ENCODE data around the gene TRIM3. TPM values are rescaled to one million over a fixed set of nuclear protein-coding genes. Genes with fewer than 3 reads are reported as not detected.
A peak's percentile ranks its signal among the peaks of the same experiment; 100 is the strongest.
"Not testable (repeated sequence)": the region's sequence is repeated elsewhere in the genome, so short reads cannot be mapped to it uniquely, and the experiment has no call there.

Gene TRIM3
- 1 to 10 TPM; 3.8 to 4.2 TPM for total RNA-seq

GRCh38 chr11:6473451-6474412, at the start of gene TRIM3:
Gene TRIM3 (minus strand): TSS chr11:6473941. CDS start chr11:6465695, 8,246 bp downstream.
- ChIA-PET POLR2A (no interaction called here), CTCF (interaction anchor here (1.3 to 3.9 kb wide), 3 partner anchors 13 to 109 kb away, joined by 3 to 27 read pairs (median 8); no protein-coding TSS in a partner anchor)
- Mint-ChIP-seq H3K27ac (peak within 1 kb of the TSS; percentile 66), H3K36me3 (ENCODE audit: low read depth) (no peaks in the 10 kb centered on the region), H3K4me3 (peak within 1 kb of the TSS; percentile 75), H3K9me3 (ENCODE audit: low read depth) (no peaks in the 10 kb centered on the region), H3K27me3 (peaks cover 3% of the 10 kb centered on the region), H3K4me1 (peaks cover 12% of the 10 kb centered on the region)
- peak; percentile 74 for DNase-seq
- intact Hi-C loops (cut with DNase I, micrococcal nuclease) = loop anchor here in 1 of 2 experiments (1.0 to 2.0 kb wide), 2 partner anchors 54 to 83 kb away; partner anchors contain the start of genes APBB1 and SMPD1
- peak; percentile 59 for ATAC-seq

DNA sequence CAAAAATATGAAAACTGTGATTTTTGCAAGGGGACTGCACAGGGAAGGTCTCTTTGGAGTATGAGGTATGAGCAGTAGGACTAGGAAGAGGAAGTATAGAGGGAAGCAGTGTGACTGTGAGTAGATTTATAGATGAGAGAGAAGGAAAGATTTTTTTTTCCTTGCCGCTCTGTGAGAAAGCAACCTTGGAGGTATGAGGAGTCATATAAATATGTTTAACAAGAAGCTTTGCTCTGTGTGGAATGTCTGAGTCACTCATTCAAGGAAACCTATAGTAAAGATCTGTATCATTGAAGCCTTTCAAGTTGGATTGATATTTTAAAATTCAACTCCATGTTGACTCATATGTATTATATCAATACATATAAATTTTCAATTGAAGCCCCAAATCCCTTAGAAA, 49.5 kb upstream of the TRIM3 start:
- peaks cover 41% of the 10 kb centered on the region for H3K4me1 Mint-ChIP-seq
- intact Hi-C loops (cut with DNase I, micrococcal nuclease) = loop anchor here in 1 of 2 experiments (10.0 kb wide), 1 partner anchor 332 kb away; no protein-coding TSS in a partner anchor
- no peaks in the 10 kb centered on the region for H3K27me3 Mint-ChIP-seq
- CTCF ChIA-PET = interaction anchor here (1.0 to 2.9 kb wide), 5 partner anchors 12 to 989 kb away, joined by 3 to 11 read pairs (median 3); no protein-coding TSS in a partner anchor
- H3K36me3 Mint-ChIP-seq (ENCODE audit: low read depth) = peaks cover 53% of the 10 kb centered on the region
- H3K9me3 Mint-ChIP-seq (ENCODE audit: low read depth) = no peaks in the 10 kb centered on the region
- POLR2A ChIA-PET = interaction anchor here (0.6 kb wide), 1 partner anchor 180 kb away, joined by 3 read pairs; no protein-coding TSS in a partner anchor
- H3K27ac Mint-ChIP-seq = no peak overlapping the region
- H3K4me3 Mint-ChIP-seq = no peak overlapping the region
- DNase-seq (no peak), ATAC-seq (peak; percentile 86)

GRCh38 chr11:6521946-6522345, 48.2 kb upstream of the TRIM3 start:
- H3K27ac Mint-ChIP-seq; H3K4me3 Mint-ChIP-seq; H3K27me3 Mint-ChIP-seq; ATAC-seq; DNase-seq; POLR2A ChIA-PET; H3K9me3 Mint-ChIP-seq (ENCODE audit: low read depth): not testable (repeated sequence)
- Mint-ChIP-seq H3K4me1 (peaks cover 37% of the 10 kb centered on the region), H3K36me3 (ENCODE audit: low read depth) (peaks cover 44% of the 10 kb centered on the region)
- intact Hi-C loops (cut with DNase I, micrococcal nuclease) = loop anchor here in 1 of 2 experiments (10.0 kb wide), 1 partner anchor 333 kb away; no protein-coding TSS in a partner anchor
- CTCF ChIA-PET = interaction anchor here (0.9 to 2.9 kb wide), 2 partner anchors 10 to 143 kb away, joined by 4 to 11 read pairs; no protein-coding TSS in a partner anchor

DNA sequence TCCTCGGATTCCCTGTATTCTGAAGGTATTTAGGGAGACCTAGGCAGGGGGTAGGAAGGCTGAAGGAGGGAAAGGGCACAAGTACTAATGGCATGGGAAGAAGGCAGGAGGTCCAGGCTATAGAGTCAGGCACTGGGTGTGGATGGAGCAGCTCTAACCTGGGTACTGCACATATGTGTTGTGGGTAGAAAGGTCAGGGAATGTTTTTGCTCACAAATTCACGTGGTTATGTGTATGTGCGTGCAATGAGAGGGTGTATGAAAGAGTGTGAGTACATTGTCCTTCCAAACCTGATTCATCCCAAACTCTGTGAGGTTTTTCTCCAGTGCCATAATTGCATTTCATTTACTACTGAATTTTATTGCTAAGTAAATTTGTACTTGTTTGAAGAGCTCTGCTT, 46.5 kb upstream of the TRIM3 start:
- Mint-ChIP-seq H3K4me1 (peaks cover 24% of the 10 kb centered on the region), H3K36me3 (ENCODE audit: low read depth) (peaks cover 45% of the 10 kb centered on the region), H3K4me3 (no peak overlapping the region), H3K27ac (no peak overlapping the region), H3K27me3 (no peaks in the 10 kb centered on the region), H3K9me3 (ENCODE audit: low read depth) (no peaks in the 10 kb centered on the region)
- intact Hi-C loops (cut with DNase I, micrococcal nuclease) = loop anchor here in 1 of 2 experiments (10.0 kb wide), 1 partner anchor 335 kb away; no protein-coding TSS in a partner anchor
- ChIA-PET POLR2A (no interaction called here), CTCF (interaction anchor here (1.0 kb wide), 2 partner anchors 26 to 167 kb away, joined by 3 to 4 read pairs; no protein-coding TSS in a partner anchor)
- no peak for DNase-seq
- ATAC-seq = no peak

DNA sequence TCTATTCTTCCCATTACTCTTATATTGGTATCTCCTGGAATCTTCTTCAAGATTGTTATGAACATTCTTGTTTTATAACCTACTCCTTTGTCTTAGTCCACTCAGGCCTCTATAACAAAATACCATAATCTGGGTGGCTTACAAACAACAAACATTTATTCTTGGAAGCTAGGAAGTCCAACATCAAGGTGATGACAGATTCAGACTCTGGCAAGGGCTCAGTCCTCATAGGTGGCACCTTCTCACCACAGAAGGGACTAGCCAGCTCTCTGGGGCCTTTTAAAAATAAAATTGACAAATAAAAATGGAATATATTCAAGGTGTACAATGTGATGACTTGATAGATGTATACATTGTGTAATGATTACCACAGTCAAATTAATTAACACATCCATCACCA, 43.1 kb upstream of the TRIM3 start:
- Mint-ChIP-seq H3K4me1 (no peaks in the 10 kb centered on the region), H3K27me3 (no peaks in the 10 kb centered on the region), H3K27ac (no peak overlapping the region), H3K36me3 (ENCODE audit: low read depth) (peaks cover 54% of the 10 kb centered on the region), H3K4me3 (no peak overlapping the region), H3K9me3 (ENCODE audit: low read depth) (no peaks in the 10 kb centered on the region)
- ChIA-PET POLR2A (no interaction called here), CTCF (no interaction called here)
- DNase-seq (no peak), ATAC-seq (no peak)
- intact Hi-C loops (cut with DNase I, micrococcal nuclease) = no loop called here

- DNase-seq = no peak
These were observed 32.0 kb upstream of the TRIM3 start for GRCh38 chr11:6505577-6506240.

GRCh38 chr11:6504166-6504565, 30.4 kb upstream of the TRIM3 start:
- intact Hi-C loops (cut with DNase I, micrococcal nuclease) = no loop called here
- POLR2A ChIA-PET = no interaction called here
- ATAC-seq = no peak
- Mint-ChIP-seq H3K27ac (no peak overlapping the region), H3K9me3 (ENCODE audit: low read depth) (no peaks in the 10 kb centered on the region), H3K4me3 (no peak overlapping the region), H3K36me3 (ENCODE audit: low read depth) (peaks cover 17% of the 10 kb centered on the region), H3K27me3 (no peaks in the 10 kb centered on the region), H3K4me1 (no peaks in the 10 kb centered on the region)
- DNase-seq = no peak
- CTCF ChIA-PET = interaction anchor here (0.6 to 7.5 kb wide), 4 partner anchors 14 to 126 kb away, joined by 4 to 69 read pairs (median 8); no protein-coding TSS in a partner anchor

More at GRCh38 chr11:6505577-6506240, 32.0 kb upstream of the TRIM3 start:
- intact Hi-C loops (cut with DNase I, micrococcal nuclease) = loop anchor here (1.0 kb wide), 1 partner anchor 126 kb away; no protein-coding TSS in a partner anchor
- no peak overlapping the region for H3K4me3 Mint-ChIP-seq
- H3K27me3 Mint-ChIP-seq = no peaks in the 10 kb centered on the region
- CTCF ChIA-PET = interaction anchor here (0.6 to 7.5 kb wide), 16 partner anchors 10 to 249 kb away, joined by 3 to 69 read pairs (median 3); no protein-coding TSS in a partner anchor
- no peak overlapping the region for H3K27ac Mint-ChIP-seq
- POLR2A ChIA-PET = no interaction called here
- no peaks in the 10 kb centered on the region for H3K4me1 Mint-ChIP-seq
- no peaks in the 10 kb centered on the region for H3K9me3 Mint-ChIP-seq (ENCODE audit: low read depth)
- ATAC-seq = peak; percentile 57
- peaks cover 17% of the 10 kb centered on the region for H3K36me3 Mint-ChIP-seq (ENCODE audit: low read depth)

- intact Hi-C loops (cut with DNase I, micrococcal nuclease) = no loop called here
- DNase-seq = no peak
- Mint-ChIP-seq H3K36me3 (ENCODE audit: low read depth) (peaks cover 21% of the 10 kb centered on the region), H3K9me3 (ENCODE audit: low read depth) (no peaks in the 10 kb centered on the region), H3K4me3 (no peak overlapping the region), H3K27me3 (no peaks in the 10 kb centered on the region), H3K27ac (no peak overlapping the region), H3K4me1 (no peaks in the 10 kb centered on the region)
- ATAC-seq = no peak
- POLR2A ChIA-PET = no interaction called here
- CTCF ChIA-PET = interaction anchor here (7.5 kb wide), 1 partner anchor 125 kb away, joined by 69 read pairs; no protein-coding TSS in a partner anchor
These were observed 28.6 kb upstream of the TRIM3 start for GRCh38 chr11:6502382-6502781.

DNA sequence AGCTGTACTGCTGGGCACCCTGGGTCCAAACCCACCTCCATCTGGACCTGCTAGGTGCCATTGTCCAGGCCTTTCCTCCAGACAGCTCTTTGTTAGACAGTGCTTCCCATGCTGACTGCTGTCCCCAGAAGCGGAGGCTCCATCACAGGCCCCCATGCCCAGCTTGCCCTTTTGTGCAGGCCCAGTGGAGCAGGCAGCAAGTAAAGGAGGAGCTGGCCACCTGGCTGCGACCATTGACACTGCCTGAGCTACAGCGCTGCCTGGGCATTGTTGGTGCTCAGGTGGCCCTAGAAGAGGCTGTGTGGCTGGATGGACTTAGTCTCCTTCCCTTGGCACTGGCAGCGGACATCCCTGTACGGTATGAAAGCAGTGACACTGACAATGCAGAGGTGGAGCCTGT, 24.8 kb upstream of the TRIM3 start:
- ATAC-seq (no peak), DNase-seq (no peak)
- Mint-ChIP-seq H3K27me3 (no peaks in the 10 kb centered on the region), H3K4me3 (no peak overlapping the region), H3K9me3 (ENCODE audit: low read depth) (no peaks in the 10 kb centered on the region), H3K36me3 (ENCODE audit: low read depth) (peaks cover 18% of the 10 kb centered on the region), H3K27ac (peak overlapping the region; percentile 33), H3K4me1 (no peaks in the 10 kb centered on the region)
- intact Hi-C loops (cut with DNase I, micrococcal nuclease) = no loop called here
- POLR2A ChIA-PET = no interaction called here
- CTCF ChIA-PET = interaction anchor here (0.7 to 4.1 kb wide), 6 partner anchors 9 to 120 kb away, joined by 3 to 21 read pairs (median 3); no protein-coding TSS in a partner anchor

GRCh38 chr11:6498121-6498520, 24.4 kb upstream of the TRIM3 start:
- Mint-ChIP-seq H3K4me1 (no peaks in the 10 kb centered on the region), H3K9me3 (ENCODE audit: low read depth) (no peaks in the 10 kb centered on the region), H3K27me3 (no peaks in the 10 kb centered on the region), H3K36me3 (ENCODE audit: low read depth) (peaks cover 19% of the 10 kb centered on the region), H3K4me3 (no peak overlapping the region), H3K27ac (no peak overlapping the region)
- ATAC-seq (no peak), DNase-seq (no peak)
- intact Hi-C loops (cut with DNase I, micrococcal nuclease) = no loop called here
- CTCF ChIA-PET = interaction anchor here (0.7 to 4.1 kb wide), 3 partner anchors 16 to 119 kb away, joined by 3 to 21 read pairs (median 3); no protein-coding TSS in a partner anchor
- POLR2A ChIA-PET = no interaction called here

Data from activated CD4-positive, alpha-beta T cell treated with anti-CD3 and anti-CD28 coated beads for 36 hours (primary cell).